Cardiac muscle cell (in vitro differentiated cells and primary cell): ENCODE results near the gene STAT5A. TPM values are rescaled to one million over a fixed set of nuclear protein-coding genes. Genes with fewer than 3 reads are reported as not detected.

Experiments
- DNase-seq, 2 donors: peaks; one replicate each; pipeline versions ENCODE4 v3.0.0 to v3.0.0-alpha.2; 2010 to 2017; ENCODE audit warnings: low read depth in 1 of 2, low spot score in 1 of 2
- H3K27ac ChIP-seq: fragments of 200-600 bp; sonication (generic); 2 replicates; pipeline ENCODE4 v1.5.1; 2016
- H3K27me3 ChIP-seq: fragments of 200-600 bp; sonication (generic); 2 replicates; pipeline ENCODE4 v1.6.0; 2016; ENCODE audit warnings: control low read depth
- H3K36me3 ChIP-seq: fragments of 200-600 bp; sonication (generic); 2 replicates; pipeline ENCODE4 v1.5.1; 2016; ENCODE audit warnings: control low read depth
- H3K4me1 ChIP-seq: fragments of 200-600 bp; sonication (generic); 2 replicates; pipeline ENCODE4 v1.8.1; 2017; ENCODE audit warnings: low read depth, mild to moderate bottlenecking, mixed run types
- H3K4me3 ChIP-seq: fragments of 200-600 bp; sonication (generic); 2 replicates; pipeline ENCODE4 v1.5.1; 2016; ENCODE audit warnings: mild to moderate bottlenecking
- H3K9me3 ChIP-seq: fragments of 200-600 bp; sonication (generic); 2 replicates; pipeline ENCODE4 v1.5.1; 2017; ENCODE audit warnings: low read depth, mild to moderate bottlenecking, control low read depth
- polyA plus RNA-seq: library from polyadenylated mRNA; unstranded; fragments of >200 nt; fragmentation: Nextera tagmentation; extraction: Ambion mirVana; gene quantifications from 2 replicates; pipeline ENCODE4 v1.2.1, GENCODE V29; 2016
- total RNA-seq: library from RNA; depleted of rRNA; stranded (reverse); fragments of >200 nt; gene quantifications from 2 replicates; pipeline ENCODE4 v1.2.3, GENCODE V29; 2016
- TF ChIP-seq, protein P1 (sequence below): IDR thresholded peaks from 2 replicates; pipeline ENCODE4 v1.5.1; 2012; ENCODE audit warnings: low read depth, mild to moderate bottlenecking, low read length

Gene STAT5A
- total and polyA plus RNA-seq, 2 experiments from 2014 or later = 8.2 to 12.2 TPM

DNA sequence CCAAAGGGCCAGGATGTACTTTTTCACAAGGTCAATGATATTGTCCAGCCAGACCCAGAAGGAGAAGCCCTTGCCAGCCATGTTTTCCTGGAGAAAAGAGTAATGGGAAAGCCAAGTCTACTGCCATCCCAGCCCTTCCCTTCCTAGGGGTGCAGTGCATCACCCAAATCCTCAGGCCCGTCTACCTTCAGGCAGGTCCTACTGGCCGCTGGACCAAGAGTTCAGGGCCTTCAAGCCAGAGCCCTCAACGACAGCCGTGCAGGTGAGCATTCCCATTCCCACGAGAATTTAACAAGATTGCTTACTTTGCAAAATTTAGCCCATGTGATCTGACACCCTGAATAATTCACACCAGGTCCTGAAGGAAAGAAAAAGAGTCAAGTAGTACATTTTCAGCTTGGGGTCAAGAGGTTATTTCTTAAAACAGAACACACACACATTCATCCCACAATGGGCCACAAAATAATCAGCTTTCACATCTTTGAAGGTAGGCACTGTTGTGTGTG is 35.0 kb downstream of the STAT5A start:
- no peak overlapping the region for H3K4me3 ChIP-seq
- TF ChIP-seq, protein P1, sequence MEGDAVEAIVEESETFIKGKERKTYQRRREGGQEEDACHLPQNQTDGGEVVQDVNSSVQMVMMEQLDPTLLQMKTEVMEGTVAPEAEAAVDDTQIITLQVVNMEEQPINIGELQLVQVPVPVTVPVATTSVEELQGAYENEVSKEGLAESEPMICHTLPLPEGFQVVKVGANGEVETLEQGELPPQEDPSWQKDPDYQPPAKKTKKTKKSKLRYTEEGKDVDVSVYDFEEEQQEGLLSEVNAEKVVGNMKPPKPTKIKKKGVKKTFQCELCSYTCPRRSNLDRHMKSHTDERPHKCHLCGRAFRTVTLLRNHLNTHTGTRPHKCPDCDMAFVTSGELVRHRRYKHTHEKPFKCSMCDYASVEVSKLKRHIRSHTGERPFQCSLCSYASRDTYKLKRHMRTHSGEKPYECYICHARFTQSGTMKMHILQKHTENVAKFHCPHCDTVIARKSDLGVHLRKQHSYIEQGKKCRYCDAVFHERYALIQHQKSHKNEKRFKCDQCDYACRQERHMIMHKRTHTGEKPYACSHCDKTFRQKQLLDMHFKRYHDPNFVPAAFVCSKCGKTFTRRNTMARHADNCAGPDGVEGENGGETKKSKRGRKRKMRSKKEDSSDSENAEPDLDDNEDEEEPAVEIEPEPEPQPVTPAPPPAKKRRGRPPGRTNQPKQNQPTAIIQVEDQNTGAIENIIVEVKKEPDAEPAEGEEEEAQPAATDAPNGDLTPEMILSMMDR = no peak
- peak overlapping the region; percentile 31 for H3K27ac ChIP-seq
- H3K4me1 ChIP-seq = no peaks in the 10 kb centered on the region
- no peaks in the 10 kb centered on the region for H3K27me3 ChIP-seq
- H3K36me3 ChIP-seq = peaks cover 39% of the 10 kb centered on the region
- DNase-seq = no peak
- H3K9me3 ChIP-seq = no peaks in the 10 kb centered on the region

DNA sequence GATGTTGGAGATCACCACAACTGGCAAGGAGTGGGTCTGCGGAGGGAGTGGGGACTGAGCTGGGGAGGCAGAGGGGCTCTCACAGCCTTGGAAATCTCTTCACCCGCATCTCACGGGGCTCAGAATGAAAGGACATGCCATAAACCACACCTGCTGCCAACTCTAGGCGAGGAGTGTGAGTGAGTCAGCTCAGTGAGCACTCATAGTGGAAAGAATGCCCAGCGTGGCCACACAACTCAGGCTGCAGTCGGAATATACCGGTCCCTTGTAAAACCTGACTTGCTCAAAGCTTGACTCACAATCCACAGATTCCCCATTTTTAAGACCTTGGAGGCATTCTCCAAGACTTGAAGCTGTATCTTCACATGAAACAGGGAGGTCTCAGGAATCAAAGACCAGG is 36.7 kb downstream of the STAT5A start:
- no peaks in the 10 kb centered on the region for H3K9me3 ChIP-seq
- DNase-seq = peak in 1 of 2 donors; percentile 52
- no peak overlapping the region for H3K4me3 ChIP-seq
- TF ChIP-seq, protein P1 = no peak
- no peaks in the 10 kb centered on the region for H3K27me3 ChIP-seq
- H3K27ac ChIP-seq = no peak overlapping the region
- peaks cover 47% of the 10 kb centered on the region for H3K36me3 ChIP-seq
- no peaks in the 10 kb centered on the region for H3K4me1 ChIP-seq

GRCh38 chr17:42329025-42329976 is 41.0 kb downstream of the STAT5A start:
- no peaks in the 10 kb centered on the region for H3K4me1 ChIP-seq
- DNase-seq = peak in 1 of 2 donors; percentile 58
- TF ChIP-seq, protein P1 = no peak
- H3K27ac ChIP-seq = peak overlapping the region; percentile 45
- no peaks in the 10 kb centered on the region for H3K27me3 ChIP-seq
- H3K36me3 ChIP-seq = peaks cover 52% of the 10 kb centered on the region
- H3K9me3 ChIP-seq = no peaks in the 10 kb centered on the region
- H3K4me3 ChIP-seq = no peak overlapping the region

- Histone ChIP-seq H3K27ac (no peak overlapping the region), H3K36me3 (peaks cover 59% of the 10 kb centered on the region), H3K27me3 (no peaks in the 10 kb centered on the region), H3K4me3 (no peak overlapping the region), H3K9me3 (no peaks in the 10 kb centered on the region), H3K4me1 (no peaks in the 10 kb centered on the region)
- no peak for DNase-seq
- TF ChIP-seq, protein P1 = no peak
Measured at GRCh38 chr17:42333053-42333452, 44.8 kb downstream of the STAT5A start.

DNA sequence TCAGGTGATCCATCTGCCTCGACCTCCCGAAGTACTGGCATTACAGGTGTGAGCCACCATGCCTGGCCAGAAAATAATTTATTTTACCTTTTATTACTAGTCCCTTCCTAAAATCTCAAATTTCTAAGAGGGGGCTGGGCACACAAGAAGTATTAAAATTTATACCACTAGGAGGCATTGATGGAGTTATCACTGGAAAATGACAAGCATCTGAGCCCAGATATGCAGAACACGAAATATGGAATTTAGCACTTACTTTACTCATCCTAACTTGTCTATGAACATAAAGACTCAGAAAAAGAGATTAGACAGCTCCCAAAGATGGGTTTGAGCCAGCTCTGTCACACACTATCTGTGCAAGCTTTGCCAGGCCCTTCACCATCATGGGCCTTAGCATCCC is 46.4 kb downstream of the STAT5A start:
- no peak for DNase-seq
- Histone ChIP-seq H3K4me3 (no peak overlapping the region), H3K27me3 (no peaks in the 10 kb centered on the region), H3K36me3 (peaks cover 64% of the 10 kb centered on the region), H3K27ac (no peak overlapping the region), H3K4me1 (no peaks in the 10 kb centered on the region), H3K9me3 (no peaks in the 10 kb centered on the region)
- TF ChIP-seq, protein P1 = peak; percentile 16
